ENCODE results near the gene TMEM120B.
"Not testable (repeated sequence)": the region's sequence is repeated elsewhere in the genome, so short reads cannot be mapped to it uniquely, and the experiment has no call there.

Gene TMEM120B

DNA sequence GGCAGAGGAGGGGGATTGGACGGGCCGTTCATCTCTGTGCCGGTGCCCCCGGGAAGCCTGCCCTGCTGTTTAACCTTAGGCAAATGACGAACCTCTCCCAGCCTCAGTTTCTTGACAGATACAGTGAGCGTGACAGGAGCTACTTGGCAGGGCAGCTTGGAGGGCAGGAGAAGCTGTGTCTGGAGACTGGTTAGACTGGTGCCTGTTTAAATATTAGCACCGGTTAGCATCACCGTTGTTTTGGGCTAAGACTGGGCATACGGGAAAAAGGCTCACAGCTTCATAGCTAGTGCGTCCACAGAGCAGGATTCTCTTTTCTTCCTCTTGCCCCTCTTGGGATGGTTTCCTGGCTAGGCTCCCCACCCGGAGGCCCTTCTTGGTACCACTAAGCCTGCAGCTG, 42.3 kb downstream of the TMEM120B start:
- H3K4me3 ChIP-seq (replicated peaks; ENCODE audit: low read depth, low read length): no peak overlapping the region
- TF ChIP-seq, protein P1, sequence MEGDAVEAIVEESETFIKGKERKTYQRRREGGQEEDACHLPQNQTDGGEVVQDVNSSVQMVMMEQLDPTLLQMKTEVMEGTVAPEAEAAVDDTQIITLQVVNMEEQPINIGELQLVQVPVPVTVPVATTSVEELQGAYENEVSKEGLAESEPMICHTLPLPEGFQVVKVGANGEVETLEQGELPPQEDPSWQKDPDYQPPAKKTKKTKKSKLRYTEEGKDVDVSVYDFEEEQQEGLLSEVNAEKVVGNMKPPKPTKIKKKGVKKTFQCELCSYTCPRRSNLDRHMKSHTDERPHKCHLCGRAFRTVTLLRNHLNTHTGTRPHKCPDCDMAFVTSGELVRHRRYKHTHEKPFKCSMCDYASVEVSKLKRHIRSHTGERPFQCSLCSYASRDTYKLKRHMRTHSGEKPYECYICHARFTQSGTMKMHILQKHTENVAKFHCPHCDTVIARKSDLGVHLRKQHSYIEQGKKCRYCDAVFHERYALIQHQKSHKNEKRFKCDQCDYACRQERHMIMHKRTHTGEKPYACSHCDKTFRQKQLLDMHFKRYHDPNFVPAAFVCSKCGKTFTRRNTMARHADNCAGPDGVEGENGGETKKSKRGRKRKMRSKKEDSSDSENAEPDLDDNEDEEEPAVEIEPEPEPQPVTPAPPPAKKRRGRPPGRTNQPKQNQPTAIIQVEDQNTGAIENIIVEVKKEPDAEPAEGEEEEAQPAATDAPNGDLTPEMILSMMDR (IDR thresholded peaks at IDR 0.05; ENCODE audit: low read length, missing control alignments): no peak
- no peak for DNase-seq (ENCODE audit: low read depth)

DNA sequence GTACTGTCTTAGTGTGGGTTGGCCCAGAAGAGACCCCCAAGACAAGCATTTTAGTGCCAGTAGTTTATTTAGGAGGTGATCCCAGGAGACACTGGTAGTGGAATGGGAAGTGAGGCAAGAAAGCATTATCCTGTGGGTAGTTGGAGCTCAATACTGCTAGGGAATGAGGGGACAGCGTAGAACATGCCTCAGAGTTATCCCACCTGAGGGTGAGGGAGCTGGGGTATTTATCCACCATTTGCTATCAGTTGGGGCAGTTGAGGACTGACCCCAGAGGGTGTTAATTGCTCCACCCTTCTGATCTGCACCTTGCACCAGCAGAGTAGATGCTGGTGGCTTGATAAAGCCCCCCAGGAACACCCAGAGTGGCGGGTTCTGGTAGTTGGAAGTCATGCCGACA, 43.0 kb downstream of the TMEM120B start:
- H3K4me3 ChIP-seq (replicated peaks; ENCODE audit: low read depth, low read length): no peak overlapping the region
- no peak for DNase-seq (ENCODE audit: low read depth)
- TF ChIP-seq, protein P1 (IDR thresholded peaks at IDR 0.05; ENCODE audit: low read length, missing control alignments): no peak

DNA sequence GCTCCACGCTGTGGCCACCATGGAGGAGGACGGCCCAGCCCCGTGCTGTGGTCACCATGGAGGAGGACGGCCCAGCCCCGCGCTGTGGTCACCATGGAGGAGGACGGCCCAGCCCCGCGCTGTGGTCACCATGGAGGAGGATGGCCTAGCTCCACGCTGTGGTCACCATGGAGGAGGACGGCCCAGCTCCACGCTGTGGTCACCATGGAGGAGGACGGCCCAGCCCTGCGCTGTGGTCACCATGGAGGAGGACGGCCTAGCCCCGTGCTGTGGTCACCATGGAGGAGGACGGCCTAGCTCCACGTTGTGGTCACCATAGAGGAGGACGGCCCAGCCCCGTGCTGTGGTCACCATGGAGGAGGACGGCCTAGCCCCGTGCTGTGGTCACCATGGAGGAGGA, 46.0 kb downstream of the TMEM120B start:
- DNase-seq (ENCODE audit: low read depth); H3K4me3 ChIP-seq (replicated peaks; ENCODE audit: low read depth, low read length): not testable (repeated sequence)

DNA sequence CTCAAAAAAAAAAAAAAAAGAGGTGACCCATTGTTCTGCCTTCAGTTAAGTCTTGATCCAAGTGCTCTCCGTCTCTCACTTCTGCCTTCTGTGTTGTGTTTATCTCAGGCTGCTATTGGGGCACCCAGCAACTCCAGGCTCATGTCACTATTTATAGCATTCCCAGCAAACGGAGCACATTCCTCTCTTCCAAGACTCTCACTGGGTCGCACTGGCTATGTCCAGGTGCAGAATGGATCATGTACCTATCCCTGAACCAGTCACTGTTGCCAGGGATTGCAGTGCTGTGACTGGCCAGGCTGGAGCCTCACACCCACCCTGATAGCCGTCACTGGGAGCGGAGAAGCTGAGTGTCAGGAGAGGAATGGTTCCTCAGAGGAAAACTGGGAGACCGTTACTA, 49.7 kb downstream of the TMEM120B start:
- no peak for DNase-seq (ENCODE audit: low read depth)
- TF ChIP-seq, protein P1 (IDR thresholded peaks at IDR 0.05; ENCODE audit: low read length, missing control alignments): no peak
- no peak overlapping the region for H3K4me3 ChIP-seq (replicated peaks; ENCODE audit: low read depth, low read length)

DNA sequence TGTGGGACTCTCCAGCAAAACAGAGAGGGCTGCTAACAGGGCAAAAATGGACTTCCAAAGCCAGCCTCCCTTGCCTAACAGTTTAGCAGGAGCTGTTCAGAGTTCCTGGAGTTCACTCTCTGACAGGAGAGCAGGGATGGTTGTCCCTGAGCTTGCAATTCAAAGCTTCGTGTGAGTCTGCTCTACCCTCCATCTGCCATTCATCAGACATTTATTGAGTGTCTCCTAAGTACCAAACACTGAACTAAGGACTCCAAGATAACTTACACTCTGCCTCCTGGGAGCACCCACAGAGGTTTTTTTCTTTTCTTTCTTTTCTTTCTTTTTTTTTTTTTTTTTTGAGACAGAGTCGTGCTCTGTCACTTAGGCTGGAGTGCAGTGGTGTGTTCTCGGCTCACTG, 52.3 kb downstream of the TMEM120B start:
- no peak for DNase-seq (ENCODE audit: low read depth)
- TF ChIP-seq, protein P1 (IDR thresholded peaks at IDR 0.05; ENCODE audit: low read length, missing control alignments): no peak
- H3K4me3 ChIP-seq (replicated peaks; ENCODE audit: low read depth, low read length): no peak overlapping the region

DNA sequence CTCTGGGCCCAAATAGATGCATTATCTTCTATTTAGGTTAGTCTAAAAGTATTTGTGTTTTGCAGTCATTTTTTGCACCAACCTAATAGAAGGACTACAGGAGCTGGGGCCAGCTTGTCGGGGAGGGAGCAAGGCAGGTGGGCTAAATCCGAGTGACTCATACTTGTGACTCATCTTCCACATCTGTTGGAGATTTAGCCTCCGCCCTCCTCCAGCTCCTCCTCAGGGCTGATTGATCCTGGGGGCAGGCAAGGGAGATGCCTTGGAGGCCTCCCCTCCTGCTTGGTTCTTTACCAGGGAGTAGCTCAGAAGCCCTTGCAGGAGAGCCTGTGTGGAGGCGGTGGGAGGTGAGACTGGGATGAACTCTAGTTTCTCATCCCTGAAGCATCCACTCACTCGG, 53.0 kb downstream of the TMEM120B start:
- H3K4me3 ChIP-seq (replicated peaks; ENCODE audit: low read depth, low read length): no peak overlapping the region
- peak; percentile 72 for DNase-seq (ENCODE audit: low read depth)
- TF ChIP-seq, protein P1 (IDR thresholded peaks at IDR 0.05; ENCODE audit: low read length, missing control alignments): no peak

DNA sequence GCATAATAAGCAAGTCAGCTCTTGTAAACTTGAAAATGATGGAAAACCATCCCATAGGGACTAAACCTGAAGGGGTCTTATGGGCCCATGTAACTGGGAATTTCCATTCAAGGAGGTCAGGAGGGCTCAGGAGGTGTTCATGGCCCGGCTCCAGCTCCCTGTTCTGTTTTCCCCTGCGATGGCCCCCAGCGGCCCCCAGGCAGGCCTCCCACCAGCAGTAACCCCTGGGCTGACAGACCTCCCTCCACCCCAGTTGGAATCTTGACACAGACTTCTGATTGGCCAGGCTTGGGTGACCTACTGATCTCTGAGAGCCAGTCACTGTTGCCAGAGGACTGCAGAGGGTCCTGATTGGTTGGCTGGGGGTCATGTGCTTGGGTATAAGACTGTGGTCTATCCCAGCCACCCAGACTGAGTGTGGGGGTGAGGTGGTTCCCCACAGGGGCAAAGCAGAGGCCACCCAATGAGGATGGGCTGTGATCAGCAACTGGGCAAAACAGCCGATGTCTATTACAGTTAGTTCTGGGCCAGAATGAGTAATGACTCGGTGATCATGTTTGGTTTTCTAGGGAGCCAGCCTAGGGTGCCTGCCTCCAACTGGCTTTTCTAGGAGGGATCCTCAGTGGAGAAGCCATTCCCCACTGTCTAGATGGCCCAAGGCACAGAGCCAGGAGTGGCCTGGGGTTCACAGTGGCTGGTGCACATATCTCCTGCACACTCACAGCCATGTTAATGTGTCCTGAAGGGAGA, 53.9 kb downstream of the TMEM120B start:
- TF ChIP-seq, protein P1 (IDR thresholded peaks at IDR 0.05; ENCODE audit: low read length, missing control alignments): no peak
- no peak overlapping the region for H3K4me3 ChIP-seq (replicated peaks; ENCODE audit: low read depth, low read length)
- no peak for DNase-seq (ENCODE audit: low read depth)

Data from fibroblast of pulmonary artery (primary cell).